ENCODE data around the gene HCN3.

- TF ChIP-seq CTCF (IDR thresholded peaks at IDR 0.05 in 4 of 5, conservative IDR thresholded peaks at IDR 0.05 in 1 of 5) (peak; percentile 55 to 83 (median 65)), POLR2A (IDR thresholded peaks at IDR 0.05) (no peak)
Observed at GRCh38 chr1:155277070-155277901, at the start of gene HCN3.
